GM12878 (cell line): ENCODE results near the gene TCOF1. TPM values are rescaled to one million over a fixed set of nuclear protein-coding genes. Genes with fewer than 3 reads are reported as not detected.

Source experiments
- ATAC-seq: fragments of 200-7000 bp; cut with Tn5 transposase; 3 replicates; pipeline ENCODE4 v1.9.1; 2020; ENCODE audit warnings: mild to moderate bottlenecking, moderate library complexity
- BruUV-seq: library from RNA; stranded (reverse); fragments of 400-500 nt; replicated peaks from 2 replicates; lab custom pipeline; 2021; lab: Mats Ljungman, UMichigan
- CTCF ChIA-PET: fragments of 300-600 bp; sonication (Branson Sonifier 250); formaldehyde crosslinking; extraction: SDS; loops from one replicate; lab custom pipeline; 2021; ENCODE audit warnings: inconsistent platforms; lab: Yijun Ruan, JAX
- POLR2A ChIA-PET: fragments of 350-600 bp; formaldehyde crosslinking; extraction: SDS; loops from one replicate; lab custom pipeline; 2021; ENCODE audit warnings: inconsistent platforms; lab: Charles Lee
- RAD21 ChIA-PET: fragments of 300-600 bp; sonication (Branson Sonifier 250); formaldehyde crosslinking; loops from one replicate; lab custom pipeline; 2023; ENCODE audit warnings: antibody characterized with exemption; ENCODE audit not compliant: unreplicated experiment; lab: Charles Lee
- SMC1A ChIA-PET: fragments of 300-600 bp; sonication (Branson Sonifier 250); formaldehyde crosslinking; loops from one replicate; lab custom pipeline; 2023; ENCODE audit not compliant: unreplicated experiment, uncharacterized antibody; lab: Charles Lee
- DNase-seq: peaks from one replicate; pipeline ENCODE4 v3.0.0-alpha.2; 2011; ENCODE audit warnings: low read depth, low spot score
- FAIRE-seq: peaks from 3 replicates; lab custom pipeline; 2011; peaks lifted over from hg19 to GRCh38; lab: Jason Lieb, UNC
- H2AFZ ChIP-seq: 2 replicates; pipeline ENCODE4 v1.6.0; 2011; ENCODE audit warnings: low read depth, low read length, control low read depth; ENCODE audit not compliant: control insufficient read depth
- H3K27ac ChIP-seq: 2 replicates; pipeline ENCODE4 v1.5.1; 2011; ENCODE audit warnings: control low read depth; ENCODE audit not compliant: control insufficient read depth, insufficient read depth
- H3K27me3 ChIP-seq, 2 experiments: replicated peaks in 1 of 2; 2 replicates each; pipeline versions ENCODE4 v1.6.0 to v1.6.1; 2011; ENCODE audit warnings: low read length in 1 of 2; ENCODE audit not compliant: control insufficient read depth in 2 of 2, insufficient read depth in 2 of 2
- H3K36me3 ChIP-seq, 2 experiments: 2 replicates each; pipeline ENCODE4 v1.5.1; 2011; ENCODE audit warnings: low read length in 1 of 2; ENCODE audit not compliant: control insufficient read depth in 2 of 2, insufficient read depth in 2 of 2
- H3K4me1 ChIP-seq: 2 replicates; pipeline ENCODE4 v1.6.1; 2011; ENCODE audit warnings: mild to moderate bottlenecking, low read length, moderate library complexity, mixed read lengths; ENCODE audit not compliant: control insufficient read depth, insufficient read depth
- H3K4me2 ChIP-seq: 2 replicates; pipeline ENCODE4 v1.6.0; 2011; ENCODE audit warnings: control low read depth; ENCODE audit not compliant: control insufficient read depth, insufficient read depth
- H3K4me3 ChIP-seq: fragments of 200-600 bp; sonication (generic); 2 replicates; pipeline ENCODE4 v1.5.1; 2016
- H3K79me2 ChIP-seq: 2 replicates; pipeline ENCODE4 v1.6.0; 2011; ENCODE audit warnings: low read length; ENCODE audit not compliant: control insufficient read depth, insufficient read depth
- H3K9ac ChIP-seq: 2 replicates; pipeline ENCODE4 v1.8.0; 2011; ENCODE audit warnings: low read length, control low read depth, mixed read lengths; ENCODE audit not compliant: control insufficient read depth, insufficient read depth
- H3K9me3 ChIP-seq: replicated peaks from 3 replicates; pipeline ENCODE4 v1.5.1; 2011; ENCODE audit warnings: mild to moderate bottlenecking, low read length; ENCODE audit not compliant: control insufficient read depth, insufficient read depth
- H4K20me1 ChIP-seq: 2 replicates; pipeline ENCODE4 v1.6.0; 2011; ENCODE audit not compliant: control insufficient read depth, insufficient read depth
- BRCA1 ChIP-seq: IDR thresholded peaks from 2 replicates; pipeline ENCODE4 v1.6.1; 2011; ENCODE audit warnings: low read depth, low read length, improper control_type of control experiment
- CHD4 ChIP-seq: fragments of 200-600 bp; sonication (generic); IDR thresholded peaks from 2 replicates; pipeline ENCODE4 v1.6.1; 2016; ENCODE audit warnings: mild to moderate bottlenecking
- E2F4 ChIP-seq: IDR thresholded peaks from 2 replicates; pipeline ENCODE4 v1.6.1; 2012; ENCODE audit warnings: low read depth, low read length, improper control_type of control experiment
- EGR1 ChIP-seq, 2 experiments: IDR thresholded peaks; 1 replicate in 1 of 2; 2 replicates in 1 of 2; pipeline ENCODE4 v1.6.1; 2011 to 2012; ENCODE audit warnings: low read depth in 2 of 2, low read length in 2 of 2, borderline replicate concordance in 1 of 2, mild to moderate bottlenecking in 1 of 2, moderate library complexity in 1 of 2
- MEF2A ChIP-seq: IDR thresholded peaks from 2 replicates; pipeline ENCODE4 v1.6.1; 2011; ENCODE audit warnings: low read depth, mild to moderate bottlenecking, low read length, moderate library complexity; ENCODE audit not compliant: insufficient read depth
- POLR2A ChIP-seq: IDR thresholded peaks from 2 replicates; pipeline ENCODE4 v1.6.1; 2011; ENCODE audit warnings: low read depth, mild to moderate bottlenecking, low read length
- RELB ChIP-seq: fragments of 450-650 bp; IDR thresholded peaks from 2 replicates; pipeline ENCODE4 v1.6.1; 2017; ENCODE audit warnings: low read depth, mild to moderate bottlenecking, moderate library complexity
- RFX5 ChIP-seq: IDR thresholded peaks from 2 replicates; pipeline ENCODE4 v1.6.1; 2011; ENCODE audit warnings: low read depth, low read length, improper control_type of control experiment
- TARDBP ChIP-seq: IDR thresholded peaks from 2 replicates; pipeline ENCODE4 v1.6.1; 2016; ENCODE audit warnings: borderline replicate concordance
- USF1 ChIP-seq: IDR thresholded peaks from 2 replicates; pipeline ENCODE4 v1.6.1; 2011; ENCODE audit warnings: borderline replicate concordance, low read depth, mild to moderate bottlenecking, moderate library complexity, mixed read lengths, low read length; ENCODE audit not compliant: insufficient read depth; ENCODE audit errors: extremely low read length
- ZBTB11 ChIP-seq: fragments of 450-650 bp; formaldehyde crosslinking; IDR thresholded peaks from 2 replicates; pipeline ENCODE4 v1.5.0; 2022; ENCODE audit warnings: mild to moderate bottlenecking, missing genetic modification characterization
- WGBS: methylation state at CpG from one replicate; pipeline ENCODE4 v1.1.6; 2016; ENCODE audit warnings: low lambda C conversion rate; ENCODE audit not compliant: insufficient replicate concordance, insufficient coverage; ENCODE audit errors: missing lambda C conversion rate; 5-methylcytosine and 5-hydroxymethylcytosine counted together
- in situ Hi-C: fragments of 300-500 bp; cut with MboI; formaldehyde crosslinking; loops from 9 replicates; pipeline ENCODE4 v1.14.3; 2018; ENCODE audit warnings: mixed read lengths
- intact Hi-C: fragments of 100-400 bp; cut with micrococcal nuclease; formaldehyde crosslinking; loops from one replicate; pipeline ENCODE4 v1.14.2; 2022; ENCODE audit not compliant: unreplicated experiment
- polyA plus RNA-seq, 11 experiments: library from polyadenylated mRNA; depleted of rRNA in 4 of 11; unstranded in 6 of 11; stranded (reverse) in 5 of 11; fragments of >200 nt; fragmentation: Nextera tagmentation in 4 of 11; fragmentation: Illumina TruSeq in 1 of 11; extraction: Ambion mirVana in 4 of 11; extraction: Trizol in 1 of 11; gene quantifications; 1 replicate in 1 of 11; 2 replicates in 10 of 11; pipeline versions ENCODE4 v1.2.1 to v1.2.3, GENCODE V29; 2011 to 2016; ENCODE audit warnings: inconsistent platforms in 2 of 11, missing spikeins in 2 of 11, low read depth in 1 of 11
- total RNA-seq, 4 experiments: library from RNA; depleted of rRNA in 3 of 4; stranded (reverse); fragments of >200 nt in 3 of 4; fragmentation: Illumina TruSeq in 1 of 4; extraction: Trizol in 1 of 4; gene quantifications; 2 replicates each; pipeline versions ENCODE4 v1.2.1 to v1.2.3, GENCODE V29; 2013 to 2021

Gene TCOF1
- total and polyA plus RNA-seq, 10 of the 15 experiments (the other 5 are each of a cell fraction or from before 2014, with no cell fraction given) = 8.7 to 83.9 (median 38.9) TPM

GRCh38 chr5:150411245-150411979 is 53.9 kb downstream of the TCOF1 start (continued):
- TF ChIP-seq POLR2A (peak; percentile 76), CHD4 (no peak), RFX5 (peak; percentile 99), MEF2A (0 out of 2 replicates have a peak, but pooled peaks have one; percentile 6)

GRCh38 chr5:150412319-150413175 is 55.0 kb downstream of the TCOF1 start, which contains the start of gene CD74:
Gene CD74 (minus strand): TSS chr5:150412910. CDS start chr5:150412749, 161 bp downstream.
- ChIA-PET RAD21 (interaction anchor here (0.7 to 5.3 kb wide), 8 partner anchors 9 to 38 kb away, joined by 3 to 49 read pairs (median 6); no protein-coding TSS in a partner anchor), CTCF (interaction anchor here (0.8 to 2.7 kb wide), 6 partner anchors 10 to 77 kb away, joined by 3 to 10 read pairs (median 4); no protein-coding TSS in a partner anchor), POLR2A (interaction anchor here (0.5 to 5.0 kb wide), 20 partner anchors 10 to 802 kb away, joined by 3 to 44 read pairs (median 4); partner anchors contain the start of genes RBM22 and TCOF1), SMC1A (interaction anchor here (0.6 to 3.5 kb wide), 11 partner anchors 11 to 296 kb away, joined by 3 to 23 read pairs (median 3); no protein-coding TSS in a partner anchor)
- Histone ChIP-seq H3K4me3 (peak within 1 kb of the TSS; percentile 99), H3K4me2 (peak within 1 kb of the TSS; percentile 75), H3K4me1 (peaks cover 36% of the 10 kb centered on the region), H3K79me2 (peaks cover 68% of the 10 kb centered on the region), H3K27ac (peak within 1 kb of the TSS; percentile 100), H2AFZ (peak within 1 kb of the TSS; percentile 43), H3K9ac (peak within 1 kb of the TSS; percentile 100), H3K9me3 (no peaks in the 10 kb centered on the region), H3K27me3 (no peaks in the 10 kb centered on the region), H4K20me1 (peaks cover 22% of the 10 kb centered on the region), H3K36me3 (peaks cover 2 to 12% of the 10 kb centered on the region in 2 experiments)
- FAIRE-seq (peak; percentile 83), DNase-seq (peak; percentile 97), ATAC-seq (peak; percentile 66)
- intact Hi-C loops (loop anchor here (1.0 to 10.0 kb wide), 4 partner anchors 24 to 1608 kb away; partner anchors contain the start of genes ANXA6 and RPS14), in situ Hi-C loops (no loop called here)
- TSS peak; percentile 65 for BruUV-seq
- WGBS = under 1% methylated on average over 20 of the region's 20 CpGs
- TF ChIP-seq E2F4 = 0 out of 2 replicates have a peak, but pooled peaks have one; percentile 41
- peak; percentile 39 to 82 for TF ChIP-seq EGR1 (IDR thresholded peaks at IDR 0.05; ENCODE audit: borderline replicate concordance in 1 of 2, low read depth in 2 of 2, low read length in 2 of 2)
- TF ChIP-seq RELB = peak; percentile 99
- TF ChIP-seq ZBTB11 (CRISPR knock-in tag) = peak; percentile 65
- TF ChIP-seq USF1 = no peak
- TF ChIP-seq BRCA1 = no peak
- peak; percentile 82 for TF ChIP-seq TARDBP
